KOPT-K1 (cell line): ENCODE measurements around the gene KIF22.
"Not testable (repeated sequence)": the region's sequence is repeated elsewhere in the genome, so short reads cannot be mapped to it uniquely, and the experiment has no call there.

Experiments
- H3K27ac ChIP-seq: fragments of 200-600 bp; sonication (generic); 2 replicates; pipeline ENCODE4 v1.5.1; 2016; ENCODE audit warnings: antibody characterized with exemption, mild to moderate bottlenecking, low read depth, low read length; ENCODE audit not compliant: poor library complexity, severe bottlenecking
- H3K36me3 ChIP-seq: fragments of 200-600 bp; sonication (generic); 2 replicates; pipeline ENCODE4 v1.5.1; 2017; ENCODE audit warnings: antibody characterized with exemption, mild to moderate bottlenecking, low read length, moderate library complexity; ENCODE audit not compliant: insufficient read depth
- H3K9me3 ChIP-seq: fragments of 200-600 bp; sonication (generic); 2 replicates; pipeline ENCODE4 v1.5.1; 2017; ENCODE audit warnings: antibody characterized with exemption, low read length, mild to moderate bottlenecking; ENCODE audit not compliant: insufficient read depth, poor library complexity, severe bottlenecking

The KIF22 gene

GRCh38 chr16:29783094-29783953 lies 7.2 kb upstream of the KIF22 start:
- H3K9me3 ChIP-seq, H3K36me3 ChIP-seq, H3K27ac ChIP-seq: not testable (repeated sequence)

- H3K27ac ChIP-seq, result no peak overlapping the region
- no peaks in the 10 kb centered on the region for H3K36me3 ChIP-seq
- no peaks in the 10 kb centered on the region for H3K9me3 ChIP-seq
Observed at GRCh38 chr16:29784157-29784556, 6.4 kb upstream of the KIF22 start.

- Histone ChIP-seq H3K27ac (no peak overlapping the region), H3K9me3 (no peaks in the 10 kb centered on the region), H3K36me3 (no peaks in the 10 kb centered on the region)
Observed at GRCh38 chr16:29784901-29785500, 5.5 kb upstream of the KIF22 start.

- H3K36me3 ChIP-seq, H3K27ac ChIP-seq, H3K9me3 ChIP-seq: not testable (repeated sequence)
Observed at GRCh38 chr16:29787155-29787554, 3.4 kb upstream of the KIF22 start.

GRCh38 chr16:29789775-29790182 lies 772 bp upstream of the KIF22 start:
- H3K27ac ChIP-seq, result peak overlapping the region; percentile 96

GRCh38 chr16:29790949-29791844 lies 646 bp downstream of the KIF22 start:
- H3K27ac ChIP-seq, result peak overlapping the region; percentile 96
- H3K9me3 ChIP-seq, result no peaks in the 10 kb centered on the region
- peaks cover 39% of the 10 kb centered on the region for H3K36me3 ChIP-seq

More at GRCh38 chr16:29789775-29790182, 772 bp upstream of the KIF22 start:
- H3K9me3 ChIP-seq, result no peaks in the 10 kb centered on the region
- H3K36me3 ChIP-seq, result peaks cover 24% of the 10 kb centered on the region

GRCh38 chr16:29791845-29792807 lies 1.6 kb downstream of the KIF22 start:
- peaks cover 48% of the 10 kb centered on the region for H3K36me3 ChIP-seq
- H3K9me3 ChIP-seq, result no peaks in the 10 kb centered on the region
- peak overlapping the region; percentile 96 for H3K27ac ChIP-seq

- H3K36me3 ChIP-seq, result peaks cover 58% of the 10 kb centered on the region
- not testable (repeated sequence) for H3K27ac ChIP-seq, H3K9me3 ChIP-seq
Observed at GRCh38 chr16:29793153-29793552, 2.6 kb downstream of the KIF22 start.

GRCh38 chr16:29794231-29794710 lies 3.7 kb downstream of the KIF22 start:
- H3K36me3 ChIP-seq, result peaks cover 69% of the 10 kb centered on the region
- no peaks in the 10 kb centered on the region for H3K9me3 ChIP-seq
- no peak overlapping the region for H3K27ac ChIP-seq

- Histone ChIP-seq H3K9me3 (no peaks in the 10 kb centered on the region), H3K27ac (peak overlapping the region; percentile 8), H3K36me3 (peaks cover 76% of the 10 kb centered on the region)
Observed at GRCh38 chr16:29802416-29802935, 11.9 kb downstream of the KIF22 start.

- Histone ChIP-seq H3K36me3 (peaks cover 72% of the 10 kb centered on the region), H3K9me3 (no peaks in the 10 kb centered on the region), H3K27ac (peak overlapping the region; percentile 96)
Observed at GRCh38 chr16:29804020-29804419, 13.5 kb downstream of the KIF22 start.

- Histone ChIP-seq H3K9me3 (no peaks in the 10 kb centered on the region), H3K27ac (peak overlapping the region; percentile 96), H3K36me3 (peaks cover 72% of the 10 kb centered on the region)
Observed at GRCh38 chr16:29804455-29805231, 14.1 kb downstream of the KIF22 start.
